HEK293 (cell line): Measurements from ENCODE around the gene COPZ1.

Experiments used
- YY2 ChIP-seq: fragments of 450-650 bp; formaldehyde crosslinking; IDR thresholded peaks from 2 replicates; pipeline ENCODE4 v1.5.1; 2016; ENCODE audit warnings: missing biosample characterization, missing genetic modification characterization
- ZNF239 ChIP-seq: fragments of 450-650 bp; formaldehyde crosslinking; IDR thresholded peaks from 2 replicates; pipeline ENCODE4 v1.5.1; 2016; ENCODE audit warnings: missing biosample characterization, missing genetic modification characterization
- ZNF510 ChIP-seq: fragments of 450-650 bp; formaldehyde crosslinking; IDR thresholded peaks from 2 replicates; pipeline ENCODE4 v1.5.1; 2018; ENCODE audit warnings: mild to moderate bottlenecking, missing genetic modification characterization, missing biosample characterization; ENCODE audit not compliant: insufficient replicate concordance
- ZNF792 ChIP-seq: fragments of 450-650 bp; formaldehyde crosslinking; IDR thresholded peaks from 2 replicates; pipeline ENCODE4 v1.5.1; 2016; ENCODE audit warnings: missing biosample characterization, missing genetic modification characterization
- ZSCAN30 ChIP-seq: fragments of 450-650 bp; IDR thresholded peaks from 2 replicates; pipeline ENCODE4 v1.5.1; 2018; ENCODE audit warnings: missing biosample characterization, mild to moderate bottlenecking, missing genetic modification characterization, moderate library complexity
- TF ChIP-seq, protein P1 (sequence below): fragments of 450-650 bp; formaldehyde crosslinking; IDR thresholded peaks from 2 replicates; pipeline ENCODE4 v1.5.1; 2016; ENCODE audit warnings: missing biosample characterization, missing genetic modification characterization
- TF ChIP-seq, protein P2 (sequence below): fragments of 450-650 bp; formaldehyde crosslinking; IDR thresholded peaks from 2 replicates; pipeline ENCODE4 v1.5.1; 2016; ENCODE audit warnings: missing biosample characterization, missing genetic modification characterization
- TF ChIP-seq, protein P3 (sequence below): fragments of 450-650 bp; formaldehyde crosslinking; IDR thresholded peaks from 2 replicates; pipeline ENCODE4 v1.5.1; 2016; ENCODE audit warnings: missing biosample characterization, missing genetic modification characterization
- TF ChIP-seq, protein P4 (sequence below): fragments of 450-650 bp; formaldehyde crosslinking; IDR thresholded peaks from 2 replicates; pipeline ENCODE4 v1.5.1; 2016; ENCODE audit warnings: missing biosample characterization, missing genetic modification characterization, borderline replicate concordance
- TF ChIP-seq, protein P5 (sequence below): fragments of 450-650 bp; formaldehyde crosslinking; IDR thresholded peaks from 2 replicates; pipeline ENCODE4 v1.5.1; 2016; ENCODE audit warnings: missing biosample characterization, missing genetic modification characterization

DNA sequence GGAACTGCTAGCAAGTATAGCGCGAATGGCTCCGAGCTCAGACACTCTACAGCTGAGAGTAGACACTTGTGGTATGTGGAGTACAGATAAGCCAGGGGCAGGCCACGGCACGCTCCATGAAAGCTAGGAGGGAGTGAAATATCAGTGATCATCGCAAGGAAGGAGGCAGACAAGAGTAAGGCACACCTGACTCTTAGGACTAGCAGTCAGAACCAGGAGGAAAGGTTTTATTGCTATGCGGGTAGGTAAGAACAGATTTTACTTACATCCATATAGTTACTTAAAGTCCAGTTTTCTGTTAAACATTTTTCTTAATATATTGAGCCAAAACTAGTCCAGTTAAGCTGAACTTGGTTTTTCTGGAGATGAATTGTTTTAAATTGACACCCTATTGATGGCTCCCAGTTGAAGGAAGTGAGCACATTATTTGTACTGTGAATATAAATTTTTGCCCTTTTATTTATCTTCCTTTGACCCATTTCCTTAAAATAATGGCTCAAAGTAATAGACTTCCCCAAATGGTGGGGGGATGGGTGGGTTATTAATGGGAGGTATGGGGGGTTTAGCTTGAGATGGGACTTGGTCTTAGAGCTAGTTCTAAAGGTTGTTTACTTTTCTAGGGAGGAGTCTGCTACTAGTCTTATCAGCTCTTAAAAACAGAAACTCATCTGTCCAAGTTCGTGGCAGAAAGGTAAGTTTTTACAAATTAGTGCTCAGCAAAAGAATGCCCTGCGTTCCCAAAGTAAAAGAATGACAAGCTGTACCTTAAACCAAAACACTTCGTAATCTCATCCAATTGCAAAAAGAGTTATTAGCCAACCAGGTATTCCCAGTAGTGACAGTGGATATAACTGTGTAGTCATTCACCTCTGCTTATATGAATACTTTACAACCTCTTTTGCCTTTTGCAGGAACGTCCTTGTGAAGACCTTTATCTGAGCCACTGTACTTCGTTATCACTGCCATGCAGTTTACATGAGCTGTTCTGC, 38.6 kb upstream of the COPZ1 start:
- TF ChIP-seq, protein P1, sequence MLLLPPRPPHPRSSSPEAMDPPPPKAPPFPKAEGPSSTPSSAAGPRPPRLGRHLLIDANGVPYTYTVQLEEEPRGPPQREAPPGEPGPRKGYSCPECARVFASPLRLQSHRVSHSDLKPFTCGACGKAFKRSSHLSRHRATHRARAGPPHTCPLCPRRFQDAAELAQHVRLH (tag by site-specific recombination) = no peak
- TF ChIP-seq, protein P2, sequence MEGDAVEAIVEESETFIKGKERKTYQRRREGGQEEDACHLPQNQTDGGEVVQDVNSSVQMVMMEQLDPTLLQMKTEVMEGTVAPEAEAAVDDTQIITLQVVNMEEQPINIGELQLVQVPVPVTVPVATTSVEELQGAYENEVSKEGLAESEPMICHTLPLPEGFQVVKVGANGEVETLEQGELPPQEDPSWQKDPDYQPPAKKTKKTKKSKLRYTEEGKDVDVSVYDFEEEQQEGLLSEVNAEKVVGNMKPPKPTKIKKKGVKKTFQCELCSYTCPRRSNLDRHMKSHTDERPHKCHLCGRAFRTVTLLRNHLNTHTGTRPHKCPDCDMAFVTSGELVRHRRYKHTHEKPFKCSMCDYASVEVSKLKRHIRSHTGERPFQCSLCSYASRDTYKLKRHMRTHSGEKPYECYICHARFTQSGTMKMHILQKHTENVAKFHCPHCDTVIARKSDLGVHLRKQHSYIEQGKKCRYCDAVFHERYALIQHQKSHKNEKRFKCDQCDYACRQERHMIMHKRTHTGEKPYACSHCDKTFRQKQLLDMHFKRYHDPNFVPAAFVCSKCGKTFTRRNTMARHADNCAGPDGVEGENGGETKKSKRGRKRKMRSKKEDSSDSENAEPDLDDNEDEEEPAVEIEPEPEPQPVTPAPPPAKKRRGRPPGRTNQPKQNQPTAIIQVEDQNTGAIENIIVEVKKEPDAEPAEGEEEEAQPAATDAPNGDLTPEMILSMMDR (tag by site-specific recombination) = no peak
- TF ChIP-seq ZSCAN30 (tag by site-specific recombination) (no peak), ZNF239 (tag by site-specific recombination) (no peak), ZNF792 (no peak), ZNF510 (no peak), YY2 (tag by site-specific recombination) (no peak)
- TF ChIP-seq, protein P3, sequence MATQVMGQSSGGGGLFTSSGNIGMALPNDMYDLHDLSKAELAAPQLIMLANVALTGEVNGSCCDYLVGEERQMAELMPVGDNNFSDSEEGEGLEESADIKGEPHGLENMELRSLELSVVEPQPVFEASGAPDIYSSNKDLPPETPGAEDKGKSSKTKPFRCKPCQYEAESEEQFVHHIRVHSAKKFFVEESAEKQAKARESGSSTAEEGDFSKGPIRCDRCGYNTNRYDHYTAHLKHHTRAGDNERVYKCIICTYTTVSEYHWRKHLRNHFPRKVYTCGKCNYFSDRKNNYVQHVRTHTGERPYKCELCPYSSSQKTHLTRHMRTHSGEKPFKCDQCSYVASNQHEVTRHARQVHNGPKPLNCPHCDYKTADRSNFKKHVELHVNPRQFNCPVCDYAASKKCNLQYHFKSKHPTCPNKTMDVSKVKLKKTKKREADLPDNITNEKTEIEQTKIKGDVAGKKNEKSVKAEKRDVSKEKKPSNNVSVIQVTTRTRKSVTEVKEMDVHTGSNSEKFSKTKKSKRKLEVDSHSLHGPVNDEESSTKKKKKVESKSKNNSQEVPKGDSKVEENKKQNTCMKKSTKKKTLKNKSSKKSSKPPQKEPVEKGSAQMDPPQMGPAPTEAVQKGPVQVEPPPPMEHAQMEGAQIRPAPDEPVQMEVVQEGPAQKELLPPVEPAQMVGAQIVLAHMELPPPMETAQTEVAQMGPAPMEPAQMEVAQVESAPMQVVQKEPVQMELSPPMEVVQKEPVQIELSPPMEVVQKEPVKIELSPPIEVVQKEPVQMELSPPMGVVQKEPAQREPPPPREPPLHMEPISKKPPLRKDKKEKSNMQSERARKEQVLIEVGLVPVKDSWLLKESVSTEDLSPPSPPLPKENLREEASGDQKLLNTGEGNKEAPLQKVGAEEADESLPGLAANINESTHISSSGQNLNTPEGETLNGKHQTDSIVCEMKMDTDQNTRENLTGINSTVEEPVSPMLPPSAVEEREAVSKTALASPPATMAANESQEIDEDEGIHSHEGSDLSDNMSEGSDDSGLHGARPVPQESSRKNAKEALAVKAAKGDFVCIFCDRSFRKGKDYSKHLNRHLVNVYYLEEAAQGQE (tag by site-specific recombination) = no peak
- TF ChIP-seq, protein P4, sequence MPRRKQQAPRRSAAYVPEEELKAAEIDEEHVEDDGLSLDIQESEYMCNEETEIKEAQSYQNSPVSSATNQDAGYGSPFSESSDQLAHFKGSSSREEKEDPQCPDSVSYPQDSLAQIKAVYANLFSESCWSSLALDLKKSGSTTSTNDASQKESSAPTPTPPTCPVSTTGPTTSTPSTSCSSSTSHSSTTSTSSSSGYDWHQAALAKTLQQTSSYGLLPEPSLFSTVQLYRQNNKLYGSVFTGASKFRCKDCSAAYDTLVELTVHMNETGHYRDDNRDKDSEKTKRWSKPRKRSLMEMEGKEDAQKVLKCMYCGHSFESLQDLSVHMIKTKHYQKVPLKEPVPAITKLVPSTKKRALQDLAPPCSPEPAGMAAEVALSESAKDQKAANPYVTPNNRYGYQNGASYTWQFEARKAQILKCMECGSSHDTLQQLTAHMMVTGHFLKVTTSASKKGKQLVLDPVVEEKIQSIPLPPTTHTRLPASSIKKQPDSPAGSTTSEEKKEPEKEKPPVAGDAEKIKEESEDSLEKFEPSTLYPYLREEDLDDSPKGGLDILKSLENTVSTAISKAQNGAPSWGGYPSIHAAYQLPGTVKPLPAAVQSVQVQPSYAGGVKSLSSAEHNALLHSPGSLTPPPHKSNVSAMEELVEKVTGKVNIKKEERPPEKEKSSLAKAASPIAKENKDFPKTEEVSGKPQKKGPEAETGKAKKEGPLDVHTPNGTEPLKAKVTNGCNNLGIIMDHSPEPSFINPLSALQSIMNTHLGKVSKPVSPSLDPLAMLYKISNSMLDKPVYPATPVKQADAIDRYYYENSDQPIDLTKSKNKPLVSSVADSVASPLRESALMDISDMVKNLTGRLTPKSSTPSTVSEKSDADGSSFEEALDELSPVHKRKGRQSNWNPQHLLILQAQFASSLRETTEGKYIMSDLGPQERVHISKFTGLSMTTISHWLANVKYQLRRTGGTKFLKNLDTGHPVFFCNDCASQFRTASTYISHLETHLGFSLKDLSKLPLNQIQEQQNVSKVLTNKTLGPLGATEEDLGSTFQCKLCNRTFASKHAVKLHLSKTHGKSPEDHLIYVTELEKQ (tag by site-specific recombination) = no peak
- TF ChIP-seq, protein P5, sequence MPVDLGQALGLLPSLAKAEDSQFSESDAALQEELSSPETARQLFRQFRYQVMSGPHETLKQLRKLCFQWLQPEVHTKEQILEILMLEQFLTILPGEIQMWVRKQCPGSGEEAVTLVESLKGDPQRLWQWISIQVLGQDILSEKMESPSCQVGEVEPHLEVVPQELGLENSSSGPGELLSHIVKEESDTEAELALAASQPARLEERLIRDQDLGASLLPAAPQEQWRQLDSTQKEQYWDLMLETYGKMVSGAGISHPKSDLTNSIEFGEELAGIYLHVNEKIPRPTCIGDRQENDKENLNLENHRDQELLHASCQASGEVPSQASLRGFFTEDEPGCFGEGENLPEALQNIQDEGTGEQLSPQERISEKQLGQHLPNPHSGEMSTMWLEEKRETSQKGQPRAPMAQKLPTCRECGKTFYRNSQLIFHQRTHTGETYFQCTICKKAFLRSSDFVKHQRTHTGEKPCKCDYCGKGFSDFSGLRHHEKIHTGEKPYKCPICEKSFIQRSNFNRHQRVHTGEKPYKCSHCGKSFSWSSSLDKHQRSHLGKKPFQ (tag by site-specific recombination) = no peak
